Measurements from ENCODE around the gene NOTCH4. TPM values are rescaled to one million over a fixed set of nuclear protein-coding genes. Genes with fewer than 3 reads are reported as not detected.

The NOTCH4 gene
- total and polyA plus RNA-seq, 9 of the 15 experiments (the other 6 are each of a cell fraction or from before 2014, with no cell fraction given), result 0.24 to 4.3 (median 1.7) TPM

GRCh38 chr6:32167761-32168262 lies 56.1 kb downstream of the NOTCH4 start (continued):
- TF ChIP-seq, protein P1, sequence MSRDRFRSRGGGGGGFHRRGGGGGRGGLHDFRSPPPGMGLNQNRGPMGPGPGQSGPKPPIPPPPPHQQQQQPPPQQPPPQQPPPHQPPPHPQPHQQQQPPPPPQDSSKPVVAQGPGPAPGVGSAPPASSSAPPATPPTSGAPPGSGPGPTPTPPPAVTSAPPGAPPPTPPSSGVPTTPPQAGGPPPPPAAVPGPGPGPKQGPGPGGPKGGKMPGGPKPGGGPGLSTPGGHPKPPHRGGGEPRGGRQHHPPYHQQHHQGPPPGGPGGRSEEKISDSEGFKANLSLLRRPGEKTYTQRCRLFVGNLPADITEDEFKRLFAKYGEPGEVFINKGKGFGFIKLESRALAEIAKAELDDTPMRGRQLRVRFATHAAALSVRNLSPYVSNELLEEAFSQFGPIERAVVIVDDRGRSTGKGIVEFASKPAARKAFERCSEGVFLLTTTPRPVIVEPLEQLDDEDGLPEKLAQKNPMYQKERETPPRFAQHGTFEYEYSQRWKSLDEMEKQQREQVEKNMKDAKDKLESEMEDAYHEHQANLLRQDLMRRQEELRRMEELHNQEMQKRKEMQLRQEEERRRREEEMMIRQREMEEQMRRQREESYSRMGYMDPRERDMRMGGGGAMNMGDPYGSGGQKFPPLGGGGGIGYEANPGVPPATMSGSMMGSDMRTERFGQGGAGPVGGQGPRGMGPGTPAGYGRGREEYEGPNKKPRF (IDR thresholded peaks at IDR 0.05; ENCODE audit: low read depth, low read length), result no peak
- TF ChIP-seq LCOR (CRISPR knock-in tag; IDR thresholded peaks at IDR 0.05) (0 out of 2 replicates have a peak, but pooled peaks have one; percentile 10), SAP30 (IDR thresholded peaks at IDR 0.05; ENCODE audit: borderline replicate concordance, insufficient read depth, low read depth, low read length, poor library complexity, severe bottlenecking) (no peak), TFE3 (CRISPR knock-in tag; IDR thresholded peaks at IDR 0.05) (no peak; the same call in 1 of the 2 replicates), RAD51 (IDR thresholded peaks at IDR 0.05; ENCODE audit: borderline replicate concordance, low read depth) (peak; percentile 55; the same call in 1 of the 2 replicates), ZNF143 (CRISPR knock-in tag; IDR thresholded peaks at IDR 0.05) (no peak), ZNF197 (CRISPR knock-in tag; IDR thresholded peaks at IDR 0.05; ENCODE audit: low read depth) (peak; percentile 83; the same call in 1 of the 2 replicates), GABPB2 (CRISPR knock-in tag; conservative IDR thresholded peaks at IDR 0.05) (no peak), BRF2 (IDR thresholded peaks at IDR 0.05; ENCODE audit: borderline replicate concordance, insufficient read depth, insufficient read length) (no peak), MYC (IDR thresholded peaks at IDR 0.05; ENCODE audit: low read depth, low read length) (peak; percentile 60; the same call in 1 of the 2 replicates), MYC (CRISPR knock-in tag; IDR thresholded peaks at IDR 0.05; ENCODE audit: borderline replicate concordance, low read depth) (no peak), SREBF1 (IDR thresholded peaks at IDR 0.05; ENCODE audit: borderline replicate concordance, low read depth, low read length) (no peak), POLR2B (IDR thresholded peaks at IDR 0.05; ENCODE audit: low read depth, partially characterized antibody) (peak; percentile 69)
- TF ChIP-seq, protein P2, sequence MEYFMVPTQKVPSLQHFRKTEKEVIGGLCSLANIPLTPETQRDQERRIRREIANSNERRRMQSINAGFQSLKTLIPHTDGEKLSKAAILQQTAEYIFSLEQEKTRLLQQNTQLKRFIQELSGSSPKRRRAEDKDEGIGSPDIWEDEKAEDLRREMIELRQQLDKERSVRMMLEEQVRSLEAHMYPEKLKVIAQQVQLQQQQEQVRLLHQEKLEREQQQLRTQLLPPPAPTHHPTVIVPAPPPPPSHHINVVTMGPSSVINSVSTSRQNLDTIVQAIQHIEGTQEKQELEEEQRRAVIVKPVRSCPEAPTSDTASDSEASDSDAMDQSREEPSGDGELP (CRISPR knock-in tag; IDR thresholded peaks at IDR 0.05; ENCODE audit: borderline replicate concordance), result peak; percentile 63; the same call in 1 of the 2 replicates

All from K562 (cell line).